Panc1 (cell line): ENCODE results near the gene ROBO1. TPM values are rescaled to one million over a fixed set of nuclear protein-coding genes. Genes with fewer than 3 reads are reported as not detected.

Experiments used
- ATAC-seq: fragments of 200-7000 bp; cut with Tn5 transposase; 2 replicates; pipeline ENCODE4 v1.9.1; 2020; ENCODE audit warnings: mild to moderate bottlenecking, moderate library complexity
- BruUV-seq: library from RNA; stranded (reverse); fragments of 400-500 nt; replicated peaks from 2 replicates; lab custom pipeline; 2021; lab: Mats Ljungman, UMichigan
- CTCF ChIA-PET: fragments of 300-600 bp; sonication (Branson Sonifier 250); formaldehyde crosslinking; loops from one replicate; lab custom pipeline; 2022; ENCODE audit warnings: antibody characterized with exemption; lab: Charles Lee
- POLR2A ChIA-PET: fragments of 300-600 bp; sonication (Branson Sonifier 250); formaldehyde crosslinking; loops from one replicate; lab custom pipeline; 2022; ENCODE audit warnings: antibody characterized with exemption; lab: Charles Lee
- DNase-seq: peaks from one replicate; pipeline ENCODE4 v3.0.0-alpha.2; 2010; ENCODE audit warnings: low read depth, low spot score
- H3K27ac ChIP-seq: 2 replicates; pipeline ENCODE4 v1.5.1; 2011; ENCODE audit warnings: mild to moderate bottlenecking, low read length, inconsistent platforms
- H3K27me3 ChIP-seq: fragments of 200-500 bp; sonication (Bioruptor generic); 2 replicates; pipeline ENCODE4 v1.6.0; 2014; ENCODE audit warnings: low read length, inconsistent platforms; ENCODE audit not compliant: control insufficient read depth, insufficient read depth
- H3K36me3 ChIP-seq: fragments of 200-500 bp; sonication (Bioruptor generic); 2 replicates; pipeline ENCODE4 v1.5.1; 2014; ENCODE audit warnings: inconsistent platforms, mild to moderate bottlenecking, low read length, moderate library complexity; ENCODE audit not compliant: control insufficient read depth, insufficient read depth
- H3K4me1 ChIP-seq: 2 replicates; pipeline ENCODE4 v1.5.1; 2011; ENCODE audit warnings: inconsistent platforms, mild to moderate bottlenecking, low read length, moderate library complexity; ENCODE audit not compliant: control insufficient read depth, insufficient read depth
- H3K4me3 ChIP-seq, 2 experiments: 2 replicates each; pipeline ENCODE4 v1.5.1; 2011 to 2012; ENCODE audit warnings: low read depth in 2 of 2, low read length in 2 of 2, mild to moderate bottlenecking in 2 of 2, inconsistent platforms in 1 of 2, moderate library complexity in 1 of 2
- H3K9me3 ChIP-seq: fragments of 200-500 bp; sonication (Bioruptor generic); 2 replicates; pipeline ENCODE4 v1.5.1; 2014; ENCODE audit warnings: low read depth, mild to moderate bottlenecking, inconsistent platforms, low read length, moderate library complexity; ENCODE audit not compliant: control insufficient read depth, insufficient read depth
- POLR2AphosphoS5 ChIP-seq: IDR thresholded peaks from 2 replicates; pipeline ENCODE4 v1.6.1; 2012; ENCODE audit warnings: mild to moderate bottlenecking, low read depth, low read length, moderate library complexity
- SIN3A ChIP-seq: IDR thresholded peaks from 2 replicates; pipeline ENCODE4 v1.6.1; 2012; ENCODE audit warnings: low read depth, mild to moderate bottlenecking, low read length, moderate library complexity, borderline replicate concordance; ENCODE audit not compliant: insufficient read depth
- TCF7L2 ChIP-seq: IDR thresholded peaks from 2 replicates; pipeline ENCODE4 v1.6.1; 2011; ENCODE audit warnings: mild to moderate bottlenecking, low read depth, low read length, inconsistent platforms
- in situ Hi-C: cut with HindIII; loops from 2 replicates; pipeline ENCODE4 v1.10.0; 2016; ENCODE audit warnings: low sequenced_read_pairs, low pct_unique_long_range_greater_than_20kb
- intact Hi-C: fragments of 100-400 bp; cut with micrococcal nuclease; formaldehyde crosslinking; loops from one replicate; pipeline ENCODE4 v1.10.0; 2022; ENCODE audit not compliant: unreplicated experiment
- total RNA-seq: library from RNA; stranded (reverse); gene quantifications from one replicate; pipeline ENCODE4 v1.2.1, GENCODE V29; 2021; ENCODE audit not compliant: unreplicated experiment
- TF ChIP-seq, protein P1 (sequence below), 2 experiments: IDR thresholded peaks; 2 replicates each; pipeline ENCODE4 v1.6.1; 2011 to 2012; ENCODE audit warnings: low read depth in 2 of 2, control low read depth in 1 of 2, low read length in 1 of 2, mild to moderate bottlenecking in 1 of 2, moderate library complexity in 1 of 2; ENCODE audit not compliant: insufficient read depth in 1 of 2
- TF ChIP-seq, protein P2 (sequence below): fragments of 450-650 bp; IDR thresholded peaks from 2 replicates; pipeline ENCODE4 v1.5.1; 2017; ENCODE audit warnings: mild to moderate bottlenecking

The ROBO1 gene
- total RNA-seq, 1 experiment from 2014 or later: 61.6 TPM

DNA sequence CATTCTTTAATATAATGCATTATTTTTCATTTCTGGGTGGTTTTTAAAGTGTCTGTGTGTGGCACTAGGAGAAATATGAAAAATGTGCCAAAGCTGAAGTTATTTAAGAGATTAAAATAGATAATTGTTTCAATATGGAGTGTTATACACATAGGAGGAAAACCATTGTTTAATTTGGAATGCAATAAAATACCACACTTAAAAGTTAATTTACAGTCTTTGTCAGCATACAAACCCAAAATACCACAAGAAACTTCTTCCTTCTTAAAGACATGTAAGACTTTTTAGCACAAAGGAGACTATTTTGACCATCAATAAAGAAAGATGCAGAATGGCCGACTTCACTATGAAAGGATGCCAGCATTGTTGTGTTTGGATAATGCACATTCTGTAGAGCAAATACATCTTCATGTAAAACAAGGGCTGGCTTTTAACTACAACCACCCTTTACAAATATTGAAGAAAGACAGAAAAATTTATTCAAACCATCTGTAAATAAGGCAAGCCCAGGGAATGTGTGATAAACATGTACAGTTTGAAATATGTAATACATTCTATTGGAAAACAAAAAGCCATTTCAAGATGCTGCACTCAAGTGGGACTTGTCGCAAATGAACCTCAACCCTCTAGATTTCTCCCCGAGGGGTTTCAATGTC lies 1146.6 kb downstream of the ROBO1 start:
- no peaks in the 10 kb centered on the region for H3K36me3 ChIP-seq
- no TSS peak for BruUV-seq
- in situ Hi-C loops: no loop called here
- no peak overlapping the region for H3K4me3 ChIP-seq
- H3K27ac ChIP-seq: no peak overlapping the region
- POLR2A ChIA-PET: no interaction called here
- H3K9me3 ChIP-seq: no peaks in the 10 kb centered on the region
- no peak for DNase-seq
- no peaks in the 10 kb centered on the region for H3K4me1 ChIP-seq
- TF ChIP-seq, protein P1, sequence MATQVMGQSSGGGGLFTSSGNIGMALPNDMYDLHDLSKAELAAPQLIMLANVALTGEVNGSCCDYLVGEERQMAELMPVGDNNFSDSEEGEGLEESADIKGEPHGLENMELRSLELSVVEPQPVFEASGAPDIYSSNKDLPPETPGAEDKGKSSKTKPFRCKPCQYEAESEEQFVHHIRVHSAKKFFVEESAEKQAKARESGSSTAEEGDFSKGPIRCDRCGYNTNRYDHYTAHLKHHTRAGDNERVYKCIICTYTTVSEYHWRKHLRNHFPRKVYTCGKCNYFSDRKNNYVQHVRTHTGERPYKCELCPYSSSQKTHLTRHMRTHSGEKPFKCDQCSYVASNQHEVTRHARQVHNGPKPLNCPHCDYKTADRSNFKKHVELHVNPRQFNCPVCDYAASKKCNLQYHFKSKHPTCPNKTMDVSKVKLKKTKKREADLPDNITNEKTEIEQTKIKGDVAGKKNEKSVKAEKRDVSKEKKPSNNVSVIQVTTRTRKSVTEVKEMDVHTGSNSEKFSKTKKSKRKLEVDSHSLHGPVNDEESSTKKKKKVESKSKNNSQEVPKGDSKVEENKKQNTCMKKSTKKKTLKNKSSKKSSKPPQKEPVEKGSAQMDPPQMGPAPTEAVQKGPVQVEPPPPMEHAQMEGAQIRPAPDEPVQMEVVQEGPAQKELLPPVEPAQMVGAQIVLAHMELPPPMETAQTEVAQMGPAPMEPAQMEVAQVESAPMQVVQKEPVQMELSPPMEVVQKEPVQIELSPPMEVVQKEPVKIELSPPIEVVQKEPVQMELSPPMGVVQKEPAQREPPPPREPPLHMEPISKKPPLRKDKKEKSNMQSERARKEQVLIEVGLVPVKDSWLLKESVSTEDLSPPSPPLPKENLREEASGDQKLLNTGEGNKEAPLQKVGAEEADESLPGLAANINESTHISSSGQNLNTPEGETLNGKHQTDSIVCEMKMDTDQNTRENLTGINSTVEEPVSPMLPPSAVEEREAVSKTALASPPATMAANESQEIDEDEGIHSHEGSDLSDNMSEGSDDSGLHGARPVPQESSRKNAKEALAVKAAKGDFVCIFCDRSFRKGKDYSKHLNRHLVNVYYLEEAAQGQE (IDR thresholded peaks at IDR 0.05; ENCODE audit: insufficient read depth in 1 of 2, low read depth in 2 of 2, low read length in 1 of 2): no peak
- TF ChIP-seq, protein P2, sequence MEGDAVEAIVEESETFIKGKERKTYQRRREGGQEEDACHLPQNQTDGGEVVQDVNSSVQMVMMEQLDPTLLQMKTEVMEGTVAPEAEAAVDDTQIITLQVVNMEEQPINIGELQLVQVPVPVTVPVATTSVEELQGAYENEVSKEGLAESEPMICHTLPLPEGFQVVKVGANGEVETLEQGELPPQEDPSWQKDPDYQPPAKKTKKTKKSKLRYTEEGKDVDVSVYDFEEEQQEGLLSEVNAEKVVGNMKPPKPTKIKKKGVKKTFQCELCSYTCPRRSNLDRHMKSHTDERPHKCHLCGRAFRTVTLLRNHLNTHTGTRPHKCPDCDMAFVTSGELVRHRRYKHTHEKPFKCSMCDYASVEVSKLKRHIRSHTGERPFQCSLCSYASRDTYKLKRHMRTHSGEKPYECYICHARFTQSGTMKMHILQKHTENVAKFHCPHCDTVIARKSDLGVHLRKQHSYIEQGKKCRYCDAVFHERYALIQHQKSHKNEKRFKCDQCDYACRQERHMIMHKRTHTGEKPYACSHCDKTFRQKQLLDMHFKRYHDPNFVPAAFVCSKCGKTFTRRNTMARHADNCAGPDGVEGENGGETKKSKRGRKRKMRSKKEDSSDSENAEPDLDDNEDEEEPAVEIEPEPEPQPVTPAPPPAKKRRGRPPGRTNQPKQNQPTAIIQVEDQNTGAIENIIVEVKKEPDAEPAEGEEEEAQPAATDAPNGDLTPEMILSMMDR: no peak
- CTCF ChIA-PET: no interaction called here
- ATAC-seq: no peak
- H3K27me3 ChIP-seq: no peaks in the 10 kb centered on the region
- intact Hi-C loops: no loop called here

DNA sequence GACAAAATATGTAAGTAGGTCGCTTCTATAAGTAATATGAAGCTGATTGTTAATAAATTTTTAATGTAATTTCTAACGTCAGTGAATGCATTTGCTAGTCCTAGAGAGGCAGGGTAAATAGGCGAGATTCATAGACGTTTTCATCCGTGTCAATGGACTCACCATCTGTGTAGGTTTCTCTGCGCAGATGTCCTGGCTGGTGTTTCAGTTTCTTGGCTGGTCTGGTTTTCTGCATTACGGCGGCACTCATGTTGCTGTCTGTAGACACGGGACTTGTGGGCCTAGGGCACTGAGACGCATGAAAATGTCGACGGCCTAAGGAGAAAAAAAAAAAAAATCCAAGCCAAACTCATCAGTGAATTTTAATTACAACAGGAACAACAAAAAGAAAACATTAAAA lies 1153.3 kb downstream of the ROBO1 start:
- in situ Hi-C loops (no loop called here), intact Hi-C loops (no loop called here)
- no peak overlapping the region for H3K4me3 ChIP-seq
- no TSS peak for BruUV-seq
- no peak for DNase-seq
- POLR2A ChIA-PET: no interaction called here
- CTCF ChIA-PET: no interaction called here
- no peaks in the 10 kb centered on the region; the same call in 1 of the 2 replicates for H3K36me3 ChIP-seq
- H3K9me3 ChIP-seq: no peaks in the 10 kb centered on the region
- no peak for ATAC-seq
- no peaks in the 10 kb centered on the region for H3K27me3 ChIP-seq
- no peaks in the 10 kb centered on the region for H3K4me1 ChIP-seq
- TF ChIP-seq POLR2AphosphoS5: no peak
- TF ChIP-seq, protein P2: no peak
- TF ChIP-seq TCF7L2: no peak
- TF ChIP-seq, protein P1 (IDR thresholded peaks at IDR 0.05; ENCODE audit: insufficient read depth in 1 of 2, low read depth in 2 of 2, low read length in 1 of 2): no peak
- TF ChIP-seq SIN3A: no peak
- H3K27ac ChIP-seq: no peak overlapping the region
